Measurements from ENCODE around the gene ANKRD9. TPM values are rescaled to one million over a fixed set of nuclear protein-coding genes. Genes with fewer than 3 reads are reported as not detected.
"Not testable (repeated sequence)": the region's sequence is repeated elsewhere in the genome, so short reads cannot be mapped to it uniquely, and the experiment has no call there.

ANKRD9 gene
- total RNA-seq, 3 donors from 2014 or later = 75.6 to 100 (median 84.7) TPM

DNA sequence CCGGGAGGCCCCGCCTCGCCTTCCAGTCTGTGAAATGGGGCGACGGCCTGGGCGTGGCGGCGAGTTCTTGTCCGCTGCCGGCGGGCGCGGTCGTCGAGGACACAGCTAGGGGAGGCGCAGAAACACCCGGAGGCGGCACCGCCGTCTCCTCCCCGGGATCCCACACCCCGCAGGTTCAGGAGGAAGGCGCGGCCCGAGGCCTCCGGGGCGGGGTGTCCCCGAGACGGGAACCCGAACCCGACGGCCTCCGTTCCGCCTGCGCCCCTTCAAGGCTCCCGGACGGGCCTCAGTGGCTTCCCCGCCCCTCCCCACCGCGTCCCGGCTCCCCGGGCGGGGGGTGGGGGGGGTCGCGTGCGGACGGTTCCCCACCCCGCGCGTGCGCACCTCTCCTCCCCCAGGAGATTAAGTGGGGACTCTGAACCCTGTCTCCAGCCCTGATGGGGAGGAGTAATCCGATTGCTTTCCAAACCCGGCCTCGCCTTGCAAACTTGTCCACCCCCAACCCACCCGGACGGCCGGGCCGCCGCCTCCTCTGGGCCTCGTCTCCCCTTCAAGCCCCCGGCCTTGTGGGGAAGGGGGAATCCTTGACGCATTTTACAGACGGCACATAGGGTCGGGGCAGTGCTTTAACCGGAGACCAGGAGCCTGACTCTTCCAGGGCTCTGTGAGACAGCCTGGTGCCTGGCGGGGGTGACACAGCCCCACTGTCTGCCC, 35.3 kb upstream of the ANKRD9 start:
- Histone ChIP-seq H3K36me3 (ENCODE audit: low read depth) (no peaks in the 10 kb centered on the region), H3K4me1 (ENCODE audit: low read depth) (peaks cover 14% of the 10 kb centered on the region), H3K4me3 (no peak overlapping the region), H3K9me3 (no peaks in the 10 kb centered on the region)
- intact Hi-C loops (cut with DNase I, micrococcal nuclease) = no loop called here
- DNase-seq = peak; percentile 73 to 84 (median 83)
- TF ChIP-seq, protein P1, sequence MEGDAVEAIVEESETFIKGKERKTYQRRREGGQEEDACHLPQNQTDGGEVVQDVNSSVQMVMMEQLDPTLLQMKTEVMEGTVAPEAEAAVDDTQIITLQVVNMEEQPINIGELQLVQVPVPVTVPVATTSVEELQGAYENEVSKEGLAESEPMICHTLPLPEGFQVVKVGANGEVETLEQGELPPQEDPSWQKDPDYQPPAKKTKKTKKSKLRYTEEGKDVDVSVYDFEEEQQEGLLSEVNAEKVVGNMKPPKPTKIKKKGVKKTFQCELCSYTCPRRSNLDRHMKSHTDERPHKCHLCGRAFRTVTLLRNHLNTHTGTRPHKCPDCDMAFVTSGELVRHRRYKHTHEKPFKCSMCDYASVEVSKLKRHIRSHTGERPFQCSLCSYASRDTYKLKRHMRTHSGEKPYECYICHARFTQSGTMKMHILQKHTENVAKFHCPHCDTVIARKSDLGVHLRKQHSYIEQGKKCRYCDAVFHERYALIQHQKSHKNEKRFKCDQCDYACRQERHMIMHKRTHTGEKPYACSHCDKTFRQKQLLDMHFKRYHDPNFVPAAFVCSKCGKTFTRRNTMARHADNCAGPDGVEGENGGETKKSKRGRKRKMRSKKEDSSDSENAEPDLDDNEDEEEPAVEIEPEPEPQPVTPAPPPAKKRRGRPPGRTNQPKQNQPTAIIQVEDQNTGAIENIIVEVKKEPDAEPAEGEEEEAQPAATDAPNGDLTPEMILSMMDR (IDR thresholded peaks at IDR 0.05) = no peak
- peak; percentile 86 for ATAC-seq

DNA sequence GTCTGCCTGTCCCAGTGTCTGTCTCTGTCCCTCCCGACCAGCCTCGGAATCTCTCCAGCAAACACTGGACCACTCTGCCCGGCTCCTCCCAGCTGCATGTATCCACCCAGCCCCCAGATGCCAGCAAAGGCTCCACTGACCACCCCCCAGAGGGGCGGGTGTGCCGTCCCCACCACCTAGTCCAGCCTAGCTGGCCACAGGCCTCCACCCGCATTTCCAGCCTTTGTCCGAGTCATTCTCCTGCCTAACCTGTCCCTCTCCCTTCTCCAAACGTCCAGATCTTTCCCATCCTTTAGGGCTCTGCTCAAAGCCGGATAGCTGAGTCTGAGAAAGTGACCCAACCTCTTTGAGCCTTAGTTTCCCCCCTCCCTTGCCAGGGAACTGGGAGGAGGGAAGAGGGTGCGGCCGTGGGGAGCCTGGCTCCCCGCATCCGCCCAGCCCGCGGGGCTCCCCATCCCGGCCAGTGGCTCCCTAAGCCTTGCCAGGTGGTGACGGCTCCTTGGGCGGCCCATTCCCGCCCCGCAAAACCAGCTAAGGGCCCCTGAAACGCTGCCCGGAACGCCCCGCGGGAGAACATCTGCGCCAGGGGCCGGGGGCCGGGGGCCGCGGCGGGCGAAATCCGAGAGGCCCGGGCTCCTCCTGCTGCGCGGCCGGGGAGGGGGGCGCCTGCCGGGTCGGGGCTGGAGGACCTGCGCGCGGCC, 34.6 kb upstream of the ANKRD9 start:
- no peak overlapping the region for H3K4me3 ChIP-seq
- TF ChIP-seq, protein P1 (IDR thresholded peaks at IDR 0.05) = no peak
- H3K4me1 ChIP-seq (ENCODE audit: low read depth) = peaks cover 14% of the 10 kb centered on the region
- DNase-seq (no peak), ATAC-seq (peak; percentile 4)
- intact Hi-C loops (cut with DNase I, micrococcal nuclease) = no loop called here
- no peaks in the 10 kb centered on the region for H3K9me3 ChIP-seq
- H3K36me3 ChIP-seq (ENCODE audit: low read depth) = no peaks in the 10 kb centered on the region

DNA sequence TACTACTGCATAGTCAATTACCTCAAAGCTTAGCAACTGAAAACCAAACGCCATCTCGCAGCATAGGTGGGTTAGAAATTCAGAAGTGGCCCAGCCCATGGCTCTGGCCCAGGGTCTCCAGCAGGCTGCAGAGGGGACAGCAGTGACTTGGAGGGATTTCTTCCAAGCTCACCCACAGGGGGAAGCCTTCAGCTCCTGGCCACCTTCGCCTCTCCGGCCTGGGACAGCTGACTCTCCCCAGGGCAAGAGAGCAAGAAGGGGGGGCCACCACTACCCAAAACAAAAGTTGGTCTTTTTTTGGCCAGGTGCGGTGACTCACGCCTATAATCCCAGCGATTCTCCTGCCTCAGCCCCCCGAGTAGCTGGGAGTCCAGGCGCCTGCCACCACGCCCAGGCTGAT, 32.2 kb upstream of the ANKRD9 start:
- intact Hi-C loops (cut with DNase I, micrococcal nuclease) = no loop called here
- DNase-seq (no peak), ATAC-seq (no peak)
- TF ChIP-seq, protein P1 (IDR thresholded peaks at IDR 0.05) = no peak
- no peak overlapping the region for H3K4me3 ChIP-seq
- H3K9me3 ChIP-seq = no peaks in the 10 kb centered on the region
- peaks cover 14% of the 10 kb centered on the region for H3K4me1 ChIP-seq (ENCODE audit: low read depth)
- no peaks in the 10 kb centered on the region for H3K36me3 ChIP-seq (ENCODE audit: low read depth)

DNA sequence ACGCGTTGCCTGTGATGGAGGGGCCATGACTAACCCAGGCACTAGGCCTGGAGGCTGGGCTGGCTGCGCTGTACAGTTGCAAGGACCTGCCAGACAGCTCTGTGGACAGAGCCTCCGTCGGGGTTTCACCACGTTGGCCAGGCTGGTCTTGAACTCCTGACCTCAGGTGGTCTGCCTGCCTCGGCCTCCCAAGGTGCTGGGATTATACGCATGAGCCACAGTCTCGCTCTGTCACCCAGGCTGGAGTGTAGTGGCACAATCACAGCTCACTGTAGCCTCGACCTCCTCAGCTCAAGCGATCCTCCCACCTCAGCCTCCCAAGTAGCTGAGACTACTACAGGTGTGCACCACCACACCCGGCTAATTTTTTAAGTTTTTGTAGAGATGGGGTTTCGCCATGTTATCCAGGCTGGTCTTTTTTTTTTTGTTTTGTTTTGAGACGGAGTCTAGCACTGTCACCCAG, 31.5 kb upstream of the ANKRD9 start:
- intact Hi-C loops (cut with DNase I, micrococcal nuclease); ATAC-seq; H3K4me3 ChIP-seq; H3K9me3 ChIP-seq; DNase-seq; H3K36me3 ChIP-seq (ENCODE audit: low read depth): not testable (repeated sequence)
- H3K4me1 ChIP-seq (ENCODE audit: low read depth) = peaks cover 14% of the 10 kb centered on the region

DNA sequence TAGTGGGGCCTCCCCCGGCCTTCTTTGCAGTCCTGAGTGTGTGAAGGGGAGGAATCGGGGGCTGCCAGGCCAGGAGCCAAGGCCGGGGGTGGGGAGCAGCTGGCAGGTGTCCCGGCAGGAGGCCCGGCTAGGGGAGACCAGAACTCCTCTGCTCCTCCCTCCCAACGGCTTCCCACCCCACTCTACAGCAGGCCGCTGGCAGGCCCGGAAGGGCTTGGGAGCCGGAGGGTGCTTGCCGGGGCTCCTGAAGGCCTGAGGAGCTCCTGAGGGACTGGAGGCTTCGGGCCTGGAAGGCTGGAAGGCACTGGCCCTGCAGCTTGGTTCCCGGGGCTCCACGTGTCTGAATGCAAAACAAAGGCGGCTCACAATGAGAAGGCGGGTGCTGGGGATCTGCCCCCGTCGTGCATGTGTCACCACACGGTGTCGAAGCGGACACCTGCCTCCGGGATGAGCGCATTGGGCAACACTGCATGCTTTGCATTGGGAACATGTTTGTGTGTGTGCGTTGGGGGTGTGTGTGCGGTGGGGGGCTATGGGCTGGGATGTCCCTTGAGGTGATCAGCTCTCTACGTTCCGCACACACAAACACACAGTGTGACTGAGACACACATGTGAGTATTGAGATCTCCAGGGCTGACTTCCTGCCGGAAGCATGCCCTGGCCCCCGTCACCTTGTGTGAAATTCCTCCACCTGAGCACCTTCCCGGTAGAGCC, 30.9 kb upstream of the ANKRD9 start:
- intact Hi-C loops (cut with DNase I, micrococcal nuclease) = no loop called here
- TF ChIP-seq, protein P1 (IDR thresholded peaks at IDR 0.05) = no peak
- no peaks in the 10 kb centered on the region for H3K9me3 ChIP-seq
- no peaks in the 10 kb centered on the region for H3K36me3 ChIP-seq (ENCODE audit: low read depth)
- no peak overlapping the region for H3K4me3 ChIP-seq
- ATAC-seq (no peak), DNase-seq (no peak)
- H3K4me1 ChIP-seq (ENCODE audit: low read depth) = peaks cover 14% of the 10 kb centered on the region
